GM13977 (cell line): ENCODE results near the gene MAP3K12.
A peak's percentile ranks its signal among the peaks of the same experiment; 100 is the strongest.

Source experiments
- DNase-seq: peaks from one replicate; pipeline ENCODE4 v3.0.0; 2012; ENCODE audit warnings: low spot score
- in situ Hi-C: fragments of 300-500 bp; cut with MboI; formaldehyde crosslinking; loops from one replicate; pipeline ENCODE4 v1.12.0; 2022; ENCODE audit warnings: low sequenced_read_pairs, low pct_unique_long_range_greater_than_20kb, mixed read lengths, inconsistent platforms; ENCODE audit not compliant: unreplicated experiment
- TF ChIP-seq, protein P1 (sequence below): IDR thresholded peaks from 2 replicates; pipeline ENCODE4 v1.5.1; 2012; ENCODE audit warnings: mild to moderate bottlenecking, control low read depth; ENCODE audit not compliant: insufficient read depth; ENCODE audit errors: extremely low read depth, missing control alignments

MAP3K12 gene

DNA sequence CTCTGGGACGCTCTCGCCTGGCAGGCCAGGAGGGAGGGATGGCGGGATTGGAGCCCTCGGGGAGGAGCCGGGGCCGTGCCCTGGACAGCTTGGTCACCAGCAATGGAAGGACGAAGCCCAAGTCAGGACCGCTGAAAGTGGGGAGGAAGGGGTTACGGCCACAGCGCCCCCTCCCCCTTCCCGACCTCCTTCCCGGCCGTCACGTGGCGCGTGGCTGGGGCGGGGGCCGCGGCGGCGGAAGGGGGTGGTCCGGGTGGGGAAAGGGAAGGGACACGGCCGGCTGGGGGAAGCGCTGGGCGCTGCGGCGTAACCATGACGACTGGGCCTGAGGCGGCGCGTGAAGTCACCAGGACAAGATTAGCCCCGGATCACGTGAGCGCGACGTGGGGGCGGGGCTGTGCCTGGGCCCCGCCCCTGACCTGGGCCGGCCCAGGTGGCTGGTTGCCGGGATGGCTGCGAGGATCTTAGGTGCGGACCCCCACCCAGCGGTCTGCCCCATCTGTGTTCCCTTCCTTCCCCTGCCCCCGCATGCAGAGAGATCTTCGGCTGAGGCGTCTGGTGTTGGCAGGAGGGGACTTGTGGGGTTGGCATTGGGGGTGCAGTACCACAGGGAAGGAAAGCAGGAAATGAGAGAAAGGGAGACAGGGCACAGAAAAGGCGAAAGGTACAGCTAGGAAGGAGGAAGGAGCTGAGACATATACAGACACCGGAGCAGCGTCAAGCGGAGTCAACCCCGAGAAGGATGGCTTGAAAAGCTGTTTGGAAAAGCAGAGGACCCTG lies 6.2 kb downstream of the MAP3K12 start:
- peak; percentile 93 for DNase-seq
- TF ChIP-seq, protein P1, sequence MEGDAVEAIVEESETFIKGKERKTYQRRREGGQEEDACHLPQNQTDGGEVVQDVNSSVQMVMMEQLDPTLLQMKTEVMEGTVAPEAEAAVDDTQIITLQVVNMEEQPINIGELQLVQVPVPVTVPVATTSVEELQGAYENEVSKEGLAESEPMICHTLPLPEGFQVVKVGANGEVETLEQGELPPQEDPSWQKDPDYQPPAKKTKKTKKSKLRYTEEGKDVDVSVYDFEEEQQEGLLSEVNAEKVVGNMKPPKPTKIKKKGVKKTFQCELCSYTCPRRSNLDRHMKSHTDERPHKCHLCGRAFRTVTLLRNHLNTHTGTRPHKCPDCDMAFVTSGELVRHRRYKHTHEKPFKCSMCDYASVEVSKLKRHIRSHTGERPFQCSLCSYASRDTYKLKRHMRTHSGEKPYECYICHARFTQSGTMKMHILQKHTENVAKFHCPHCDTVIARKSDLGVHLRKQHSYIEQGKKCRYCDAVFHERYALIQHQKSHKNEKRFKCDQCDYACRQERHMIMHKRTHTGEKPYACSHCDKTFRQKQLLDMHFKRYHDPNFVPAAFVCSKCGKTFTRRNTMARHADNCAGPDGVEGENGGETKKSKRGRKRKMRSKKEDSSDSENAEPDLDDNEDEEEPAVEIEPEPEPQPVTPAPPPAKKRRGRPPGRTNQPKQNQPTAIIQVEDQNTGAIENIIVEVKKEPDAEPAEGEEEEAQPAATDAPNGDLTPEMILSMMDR, result no peak
- in situ Hi-C loops, result no loop called here

GRCh38 chr12:53492188-53492587 lies 7.1 kb downstream of the MAP3K12 start:
- TF ChIP-seq, protein P1, result no peak
- no peak for DNase-seq
- in situ Hi-C loops, result no loop called here

GRCh38 chr12:53489242-53489864 lies 9.9 kb downstream of the MAP3K12 start:
- in situ Hi-C loops, result no loop called here

GRCh38 chr12:53486736-53487487 lies 12.3 kb downstream of the MAP3K12 start:
- in situ Hi-C loops, result no loop called here
- TF ChIP-seq, protein P1, result no peak
- DNase-seq, result no peak

More at GRCh38 chr12:53489242-53489864, 9.9 kb downstream of the MAP3K12 start:
- TF ChIP-seq, protein P1, result no peak
- no peak for DNase-seq

GRCh38 chr12:53485955-53486735 lies 13.1 kb downstream of the MAP3K12 start:
- no peak for DNase-seq
- in situ Hi-C loops, result no loop called here
- TF ChIP-seq, protein P1, result no peak
